ENCODE data around the gene BTLA.

BTLA gene

DNA sequence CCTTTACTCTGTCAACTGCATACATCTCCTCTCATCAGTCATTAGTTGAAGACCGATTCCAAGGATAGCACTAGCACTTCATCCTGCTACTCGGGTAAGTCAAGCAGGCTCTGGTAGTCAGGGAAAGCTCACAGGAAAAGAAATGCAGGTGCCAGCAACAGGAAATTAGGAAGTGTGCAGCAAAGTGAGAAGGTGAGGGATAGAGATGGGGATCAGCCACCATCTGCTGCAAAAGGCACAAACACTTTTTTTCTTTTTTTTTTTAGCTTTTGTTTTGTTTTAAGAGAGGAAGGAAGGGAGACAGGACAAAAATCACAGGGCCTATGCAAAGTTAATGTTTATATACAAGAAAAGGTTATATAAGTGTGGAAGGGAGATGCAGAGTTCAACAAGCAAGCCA lies 9.0 kb upstream of the BTLA start:
- H3K4me3 ChIP-seq (ENCODE audit: insufficient read depth in 1 of 2, low read depth in 1 of 2, low read length in 2 of 2): no peak overlapping the region
- no peak overlapping the region for H3K23ac ChIP-seq (ENCODE audit: low read length in 2 of 2)
- H3K4me2 ChIP-seq (ENCODE audit: low read length, poor library complexity, severe bottlenecking): no peak overlapping the region
- H3K9me3 ChIP-seq (ENCODE audit: control insufficient read depth, low read length): peaks cover 2% of the 10 kb centered on the region
- H4K8ac ChIP-seq (ENCODE audit: low read length): no peak overlapping the region
- no peaks in the 10 kb centered on the region for H3K36me3 ChIP-seq (ENCODE audit: control insufficient read depth in 1 of 2, insufficient read depth in 2 of 2, low read depth in 1 of 2, low read length in 2 of 2)
- H2BK5ac ChIP-seq (ENCODE audit: low read depth, low read length, poor library complexity, severe bottlenecking): no peak overlapping the region
- WGBS: 96% methylated on average over 2 of the region's 2 CpGs
- H2BK15ac ChIP-seq (ENCODE audit: low read depth, poor library complexity, severe bottlenecking): no peak overlapping the region
- no peak for DNase-seq
- no peaks in the 10 kb centered on the region for H3K27me3 ChIP-seq (ENCODE audit: control insufficient read depth in 1 of 2, insufficient read depth in 1 of 2, low read length in 2 of 2)
- no peak overlapping the region for H2AFZ ChIP-seq (ENCODE audit: low read depth, low read length)
- H3K27ac ChIP-seq (ENCODE audit: low read length, poor library complexity, severe bottlenecking): no peak overlapping the region
- H2AK5ac ChIP-seq (ENCODE audit: low read length, severe bottlenecking): no peak overlapping the region
- no peak overlapping the region for H3K9ac ChIP-seq (ENCODE audit: low read length)
- no peak overlapping the region for H2BK120ac ChIP-seq (ENCODE audit: low read depth, low read length)
- no peak overlapping the region for H4K91ac ChIP-seq (ENCODE audit: low read length)
- H3K4me1 ChIP-seq (ENCODE audit: control insufficient read depth, insufficient read depth, low read depth, low read length): no peaks in the 10 kb centered on the region
- H2BK12ac ChIP-seq (ENCODE audit: low read length in 2 of 2): no peak overlapping the region
- H3K14ac ChIP-seq (ENCODE audit: low read length in 2 of 2): no peak overlapping the region
- H3K4ac ChIP-seq (ENCODE audit: low read depth in 1 of 2, low read length in 2 of 2): no peak overlapping the region
- H3K18ac ChIP-seq (ENCODE audit: low read depth in 1 of 2, low read length in 2 of 2): no peak overlapping the region
- H3K79me1 ChIP-seq (replicated peaks; ENCODE audit: low read length, poor library complexity, severe bottlenecking): no peaks in the 10 kb centered on the region

DNA sequence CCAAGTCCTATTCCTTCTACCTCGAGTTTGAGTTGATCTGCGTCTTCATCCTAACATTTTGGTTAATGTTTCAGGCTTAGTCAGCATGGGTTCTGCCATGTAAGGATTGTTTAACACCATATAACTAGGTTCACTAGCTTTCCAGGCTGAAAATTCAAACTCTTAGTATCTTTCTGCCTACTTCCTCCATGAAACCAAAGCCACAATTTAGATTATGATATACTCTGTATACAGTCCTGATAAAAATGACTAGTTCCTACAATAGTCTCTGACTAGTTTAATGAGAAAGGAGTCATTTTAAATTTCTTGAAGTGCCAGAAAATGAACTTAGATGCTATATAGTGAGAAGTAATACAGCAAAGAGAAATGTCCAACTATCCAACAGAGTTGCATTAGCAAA lies 6.6 kb upstream of the BTLA start:
- Histone ChIP-seq H3K4me2 (ENCODE audit: low read length, poor library complexity, severe bottlenecking) (no peak overlapping the region), H3K9me3 (ENCODE audit: control insufficient read depth, low read length) (no peaks in the 10 kb centered on the region), H3K23ac (ENCODE audit: low read length in 2 of 2) (no peak overlapping the region), H3K27me3 (ENCODE audit: control insufficient read depth in 1 of 2, insufficient read depth in 1 of 2, low read length in 2 of 2) (no peaks in the 10 kb centered on the region), H2AFZ (ENCODE audit: low read depth, low read length) (no peak overlapping the region), H3K27ac (ENCODE audit: low read length, poor library complexity, severe bottlenecking) (no peak overlapping the region), H2BK120ac (ENCODE audit: low read depth, low read length) (no peak overlapping the region), H2BK12ac (ENCODE audit: low read length in 2 of 2) (no peak overlapping the region), H4K8ac (ENCODE audit: low read length) (no peak overlapping the region), H3K36me3 (ENCODE audit: control insufficient read depth in 1 of 2, insufficient read depth in 2 of 2, low read depth in 1 of 2, low read length in 2 of 2) (no peaks in the 10 kb centered on the region), H3K4me3 (ENCODE audit: insufficient read depth in 1 of 2, low read depth in 1 of 2, low read length in 2 of 2) (no peak overlapping the region), H3K4me1 (ENCODE audit: control insufficient read depth, insufficient read depth, low read depth, low read length) (no peaks in the 10 kb centered on the region), H2AK5ac (ENCODE audit: low read length, severe bottlenecking) (no peak overlapping the region), H3K9ac (ENCODE audit: low read length) (no peak overlapping the region), H4K91ac (ENCODE audit: low read length) (no peak overlapping the region), H3K4ac (ENCODE audit: low read depth in 1 of 2, low read length in 2 of 2) (no peak overlapping the region), H2BK15ac (ENCODE audit: low read depth, poor library complexity, severe bottlenecking) (no peak overlapping the region), H3K79me1 (replicated peaks; ENCODE audit: low read length, poor library complexity, severe bottlenecking) (no peaks in the 10 kb centered on the region), H3K18ac (ENCODE audit: low read depth in 1 of 2, low read length in 2 of 2) (no peak overlapping the region), H3K14ac (ENCODE audit: low read length in 2 of 2) (no peak overlapping the region), H2BK5ac (ENCODE audit: low read depth, low read length, poor library complexity, severe bottlenecking) (no peak overlapping the region)
- 6% methylated on average over 2 of the region's 2 CpGs for WGBS
- DNase-seq: no peak

DNA sequence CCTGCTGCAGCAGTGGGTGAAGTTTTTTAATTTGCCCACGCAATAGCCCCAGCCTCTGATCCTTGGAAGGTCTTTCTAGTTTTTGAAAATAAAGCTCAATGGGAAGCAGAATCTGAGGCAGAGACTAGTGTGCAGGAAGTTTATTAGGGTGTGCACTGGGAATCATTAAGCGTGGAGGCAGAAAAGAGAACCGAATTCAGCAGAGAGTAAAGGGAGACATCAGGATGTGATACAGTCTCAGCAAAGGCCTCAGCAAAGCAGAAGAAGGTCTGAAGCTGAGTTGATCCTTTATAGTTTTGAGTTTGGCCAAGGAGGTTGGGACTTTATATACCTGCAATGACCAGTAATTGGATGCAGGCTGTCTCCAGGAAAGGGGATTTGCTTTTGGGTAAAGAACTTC lies 4.9 kb upstream of the BTLA start:
- no peak overlapping the region for H3K18ac ChIP-seq (ENCODE audit: low read depth in 1 of 2, low read length in 2 of 2)
- no peak overlapping the region for H2BK15ac ChIP-seq (ENCODE audit: low read depth, poor library complexity, severe bottlenecking)
- no peaks in the 10 kb centered on the region for H3K4me1 ChIP-seq (ENCODE audit: control insufficient read depth, insufficient read depth, low read depth, low read length)
- no peak overlapping the region for H2BK5ac ChIP-seq (ENCODE audit: low read depth, low read length, poor library complexity, severe bottlenecking)
- no peak overlapping the region for H3K14ac ChIP-seq (ENCODE audit: low read length in 2 of 2)
- no peak overlapping the region for H2AFZ ChIP-seq (ENCODE audit: low read depth, low read length)
- no peak overlapping the region for H2BK12ac ChIP-seq (ENCODE audit: low read length in 2 of 2)
- H4K8ac ChIP-seq (ENCODE audit: low read length): no peak overlapping the region
- H3K79me1 ChIP-seq (replicated peaks; ENCODE audit: low read length, poor library complexity, severe bottlenecking): no peaks in the 10 kb centered on the region
- no peak for DNase-seq
- H2BK120ac ChIP-seq (ENCODE audit: low read depth, low read length): no peak overlapping the region
- H3K4me2 ChIP-seq (ENCODE audit: low read length, poor library complexity, severe bottlenecking): no peak overlapping the region
- 89% methylated on average over 3 of the region's 3 CpGs for WGBS
- H3K23ac ChIP-seq (ENCODE audit: low read length in 2 of 2): no peak overlapping the region
- no peaks in the 10 kb centered on the region for H3K27me3 ChIP-seq (ENCODE audit: control insufficient read depth in 1 of 2, insufficient read depth in 1 of 2, low read length in 2 of 2)
- no peak overlapping the region for H3K4ac ChIP-seq (ENCODE audit: low read depth in 1 of 2, low read length in 2 of 2)
- H3K27ac ChIP-seq (ENCODE audit: low read length, poor library complexity, severe bottlenecking): no peak overlapping the region
- H4K91ac ChIP-seq (ENCODE audit: low read length): no peak overlapping the region
- no peaks in the 10 kb centered on the region for H3K9me3 ChIP-seq (ENCODE audit: control insufficient read depth, low read length)
- no peaks in the 10 kb centered on the region for H3K36me3 ChIP-seq (ENCODE audit: control insufficient read depth in 1 of 2, insufficient read depth in 2 of 2, low read depth in 1 of 2, low read length in 2 of 2)
- H2AK5ac ChIP-seq (ENCODE audit: low read length, severe bottlenecking): no peak overlapping the region
- no peak overlapping the region for H3K4me3 ChIP-seq (ENCODE audit: insufficient read depth in 1 of 2, low read depth in 1 of 2, low read length in 2 of 2)
- no peak overlapping the region for H3K9ac ChIP-seq (ENCODE audit: low read length)

DNA sequence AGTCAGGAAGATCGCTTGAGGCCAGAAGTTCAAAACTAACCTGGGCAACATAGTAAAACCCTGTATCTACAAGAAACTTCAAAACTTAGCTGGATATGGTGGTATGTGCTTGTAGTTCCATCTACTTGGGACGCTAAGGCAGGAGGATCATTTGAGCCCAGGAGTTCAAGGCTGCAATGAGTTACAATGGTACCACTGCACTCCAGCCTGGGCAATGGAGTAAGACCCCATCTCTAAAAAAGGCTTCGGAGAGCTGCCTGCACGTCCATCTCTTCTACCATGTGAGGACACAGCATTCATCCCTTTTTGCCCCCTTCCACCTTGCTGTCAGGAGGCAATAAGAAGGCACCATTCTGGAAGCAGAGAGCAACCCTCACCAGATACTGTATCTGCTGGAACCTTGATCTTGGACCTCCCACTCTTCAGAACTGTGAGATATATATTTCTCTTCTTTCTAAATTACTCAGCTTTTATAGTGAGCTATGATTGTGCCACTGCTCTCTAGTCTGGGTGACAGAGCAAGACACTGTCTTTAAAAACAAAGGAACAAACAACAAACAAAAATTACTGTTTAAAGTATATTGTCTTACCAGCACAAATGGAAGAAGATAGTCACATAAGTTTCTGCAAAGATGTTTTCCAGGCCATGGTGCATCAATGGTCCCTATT lies 4.2 kb upstream of the BTLA start:
- H4K8ac ChIP-seq (ENCODE audit: low read length): no peak overlapping the region
- H2AFZ ChIP-seq (ENCODE audit: low read depth, low read length): no peak overlapping the region
- H3K4me3 ChIP-seq (ENCODE audit: insufficient read depth in 1 of 2, low read depth in 1 of 2, low read length in 2 of 2): no peak overlapping the region
- no peak overlapping the region for H2BK12ac ChIP-seq (ENCODE audit: low read length in 2 of 2)
- H3K18ac ChIP-seq (ENCODE audit: low read depth in 1 of 2, low read length in 2 of 2): no peak overlapping the region
- no peak overlapping the region for H2BK15ac ChIP-seq (ENCODE audit: low read depth, poor library complexity, severe bottlenecking)
- no peak overlapping the region for H3K27ac ChIP-seq (ENCODE audit: low read length, poor library complexity, severe bottlenecking)
- no peak overlapping the region for H2BK120ac ChIP-seq (ENCODE audit: low read depth, low read length)
- H3K9ac ChIP-seq (ENCODE audit: low read length): no peak overlapping the region
- H3K9me3 ChIP-seq (ENCODE audit: control insufficient read depth, low read length): no peaks in the 10 kb centered on the region
- no peak overlapping the region for H3K23ac ChIP-seq (ENCODE audit: low read length in 2 of 2)
- no peak overlapping the region for H2BK5ac ChIP-seq (ENCODE audit: low read depth, low read length, poor library complexity, severe bottlenecking)
- H3K79me1 ChIP-seq (replicated peaks; ENCODE audit: low read length, poor library complexity, severe bottlenecking): no peaks in the 10 kb centered on the region
- no peaks in the 10 kb centered on the region for H3K36me3 ChIP-seq (ENCODE audit: control insufficient read depth in 1 of 2, insufficient read depth in 2 of 2, low read depth in 1 of 2, low read length in 2 of 2)
- H3K4ac ChIP-seq (ENCODE audit: low read depth in 1 of 2, low read length in 2 of 2): no peak overlapping the region
- no peak overlapping the region for H2AK5ac ChIP-seq (ENCODE audit: low read length, severe bottlenecking)
- no peak for DNase-seq
- H3K14ac ChIP-seq (ENCODE audit: low read length in 2 of 2): no peak overlapping the region
- H4K91ac ChIP-seq (ENCODE audit: low read length): no peak overlapping the region
- H3K4me2 ChIP-seq (ENCODE audit: low read length, poor library complexity, severe bottlenecking): no peak overlapping the region
- no peaks in the 10 kb centered on the region for H3K4me1 ChIP-seq (ENCODE audit: control insufficient read depth, insufficient read depth, low read depth, low read length)
- WGBS: 83% methylated on average over 4 of the region's 4 CpGs
- H3K27me3 ChIP-seq (ENCODE audit: control insufficient read depth in 1 of 2, insufficient read depth in 1 of 2, low read length in 2 of 2): no peaks in the 10 kb centered on the region

Data from mesenchymal stem cell (in vitro differentiated cells and primary cell).